ENCODE data around the gene TMC7. TPM values are rescaled to one million over a fixed set of nuclear protein-coding genes. Genes with fewer than 3 reads are reported as not detected.

Gene TMC7
- total RNA-seq, 1 donor from 2014 or later, result 2.5 TPM

GRCh38 chr16:19110537-19111360 lies 127.0 kb downstream of the TMC7 start:
- H3K4me3 Mint-ChIP-seq (ENCODE audit: unreplicated experiment), result no peak overlapping the region
- H3K27me3 Mint-ChIP-seq (ENCODE audit: unreplicated experiment), result peaks cover 4% of the 10 kb centered on the region
- peaks cover 2% of the 10 kb centered on the region for H3K4me1 Mint-ChIP-seq (ENCODE audit: low read depth, unreplicated experiment)
- no peaks in the 10 kb centered on the region for H3K36me3 Mint-ChIP-seq (ENCODE audit: unreplicated experiment)
- TF ChIP-seq CTCF (IDR thresholded peaks at IDR 0.05; ENCODE audit: partially characterized antibody, unreplicated experiment), result no peak
- H3K9me3 Mint-ChIP-seq (ENCODE audit: unreplicated experiment), result peaks cover 2% of the 10 kb centered on the region
- DNase-seq, result no peak
- H3K27ac Mint-ChIP-seq (ENCODE audit: unreplicated experiment), result no peak overlapping the region

GRCh38 chr16:19112099-19112407 lies 128.3 kb downstream of the TMC7 start:
- no peak for TF ChIP-seq CTCF (IDR thresholded peaks at IDR 0.05; ENCODE audit: partially characterized antibody, unreplicated experiment)
- H3K4me1 Mint-ChIP-seq (ENCODE audit: low read depth, unreplicated experiment), result peaks cover 2% of the 10 kb centered on the region
- no peaks in the 10 kb centered on the region for H3K36me3 Mint-ChIP-seq (ENCODE audit: unreplicated experiment)
- peaks cover 2% of the 10 kb centered on the region for H3K9me3 Mint-ChIP-seq (ENCODE audit: unreplicated experiment)
- peaks cover 4% of the 10 kb centered on the region for H3K27me3 Mint-ChIP-seq (ENCODE audit: unreplicated experiment)
- peak overlapping the region; percentile 11 for H3K27ac Mint-ChIP-seq (ENCODE audit: unreplicated experiment)
- DNase-seq, result no peak
- H3K4me3 Mint-ChIP-seq (ENCODE audit: unreplicated experiment), result no peak overlapping the region

Other genes starting within 250 kb of the TMC7 start
- 784 TPM for gene RPS15A, start 193.6 kb upstream of the TMC7 start, total RNA-seq (ENCODE audit: unreplicated experiment)
- gene ARL6IP1, start 182.4 kb upstream of the TMC7 start, total RNA-seq (ENCODE audit: unreplicated experiment), result 238 TPM
- 82.1 TPM for gene SMG1, start 57.5 kb upstream of the TMC7 start, total RNA-seq (ENCODE audit: unreplicated experiment)
- 21.3 TPM for gene COQ7, start 83.7 kb downstream of the TMC7 start, total RNA-seq (ENCODE audit: unreplicated experiment)
- 3.4 TPM for gene ITPRIPL2, start 130.0 kb downstream of the TMC7 start, total RNA-seq (ENCODE audit: unreplicated experiment)
- gene SYT17, start 184.3 kb downstream of the TMC7 start, total RNA-seq (ENCODE audit: unreplicated experiment), result 10.0 TPM

Measured in glutamatergic neuron (in vitro differentiated cells).